Gastroesophageal sphincter (tissue), 4 donors: ENCODE data around the gene MTA1. TPM values are rescaled to one million over a fixed set of nuclear protein-coding genes. Genes with fewer than 3 reads are reported as not detected.

ENCODE experiments used
- ATAC-seq: fragments of 150-250 bp; one replicate; pipeline ENCODE4 v1.9.1; 2016; ENCODE audit warnings: mild to moderate bottlenecking, moderate library complexity
- H3K27ac ChIP-seq, 4 donors: fragments of 200-600 bp; sonication (generic) in 3 of 4; 1 replicate in 3 of 4; 2 replicates in 1 of 4; pipeline ENCODE4 v1.5.1; 2016 to 2019
- H3K27me3 ChIP-seq: fragments of 200-600 bp; sonication (generic); one replicate; pipeline ENCODE4 v1.5.1; 2019
- H3K36me3 ChIP-seq, 2 donors: fragments of 200-600 bp; sonication (generic); one replicate each; pipeline ENCODE4 v1.5.1; 2019; ENCODE audit warnings: control low read depth in 1 of 2
- H3K4me1 ChIP-seq, 3 donors: fragments of 200-600 bp; sonication (generic); 1 replicate in 2 of 3; 2 replicates in 1 of 3; pipeline ENCODE4 v1.5.1; 2016 to 2019; ENCODE audit warnings: control low read depth in 2 of 3
- H3K4me3 ChIP-seq, 2 donors: fragments of 200-600 bp; sonication (generic); one replicate each; pipeline ENCODE4 v1.5.1; 2019; ENCODE audit warnings: mild to moderate bottlenecking in 1 of 2, moderate library complexity in 1 of 2
- H3K9me3 ChIP-seq, 3 donors: fragments of 200-600 bp; sonication (generic); one replicate each; pipeline ENCODE4 v1.5.1; 2017 to 2019; ENCODE audit warnings: control low read depth in 2 of 3
- EP300 ChIP-seq: sonication (generic); formaldehyde crosslinking; IDR thresholded peaks from one replicate; pipeline ENCODE4 v1.6.1; 2017; ENCODE audit warnings: antibody characterized with exemption, mild to moderate bottlenecking
- POLR2A ChIP-seq, 2 donors: fragments of 450-650 bp; IDR thresholded peaks; one replicate each; pipeline ENCODE4 v1.6.1; 2017; ENCODE audit warnings: antibody characterized with exemption in 2 of 2, mild to moderate bottlenecking in 2 of 2, moderate library complexity in 1 of 2
- POLR2AphosphoS5 ChIP-seq: sonication (generic); formaldehyde crosslinking; IDR thresholded peaks from one replicate; pipeline ENCODE4 v1.6.1; 2017; ENCODE audit warnings: antibody characterized with exemption
- WGBS, 2 donors: methylation state at CpG; one replicate each; pipeline ENCODE4 v1.1.5; 2018; ENCODE audit warnings: low coverage in 1 of 2; 5-methylcytosine and 5-hydroxymethylcytosine counted together
- total RNA-seq, 4 donors: library from RNA; depleted of rRNA; stranded (reverse); fragments of >200 nt; gene quantifications; one replicate each; pipeline ENCODE4 v1.1.0, GENCODE V29; 2016
- TF ChIP-seq, protein P1 (sequence below), 4 experiments: fragments of 200-600 bp in 2 of 4; fragments of 450-650 bp in 2 of 4; sonication (generic) in 1 of 4; IDR thresholded peaks; one replicate each; pipeline ENCODE4 v1.5.1; 2017 to 2019; ENCODE audit warnings: antibody characterized with exemption in 4 of 4, mild to moderate bottlenecking in 2 of 4, moderate library complexity in 2 of 4

The MTA1 gene
- total RNA-seq, 4 donors from 2014 or later: 48.0 to 83.5 (median 58.7) TPM

DNA sequence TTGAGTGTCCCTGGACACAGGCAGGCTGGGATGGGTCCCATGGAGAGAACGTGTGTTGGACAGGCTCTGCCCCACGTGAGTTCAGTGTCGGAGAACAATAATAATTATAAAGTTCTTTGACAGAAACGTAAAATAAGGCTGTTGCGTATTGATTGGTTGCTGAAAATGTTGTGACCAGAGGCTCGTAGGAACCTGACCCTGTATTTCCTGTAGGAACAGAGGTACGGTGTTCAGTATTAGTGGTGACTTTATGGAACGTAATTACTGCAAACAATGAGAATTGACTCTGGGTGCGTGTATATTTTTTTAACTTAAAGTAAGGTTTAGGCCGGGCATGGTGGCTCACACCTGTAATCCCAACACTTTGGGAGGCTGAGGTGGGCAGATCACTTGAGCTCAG, 7.8 kb downstream of the MTA1 start:
- Histone ChIP-seq H3K27ac (no peak overlapping the region), H3K4me3 (no peak overlapping the region), H3K9me3 (no peaks in the 10 kb centered on the region), H3K27me3 (no peaks in the 10 kb centered on the region), H3K36me3 (peaks cover 0 to 31% of the 10 kb centered on the region in 2 donors), H3K4me1 (peaks cover 0 to 11% (median 5%) of the 10 kb centered on the region in 3 donors)
- TF ChIP-seq POLR2AphosphoS5 (no peak), POLR2A (IDR thresholded peaks at IDR 0.05) (no peak), EP300 (no peak)
- TF ChIP-seq, protein P1, sequence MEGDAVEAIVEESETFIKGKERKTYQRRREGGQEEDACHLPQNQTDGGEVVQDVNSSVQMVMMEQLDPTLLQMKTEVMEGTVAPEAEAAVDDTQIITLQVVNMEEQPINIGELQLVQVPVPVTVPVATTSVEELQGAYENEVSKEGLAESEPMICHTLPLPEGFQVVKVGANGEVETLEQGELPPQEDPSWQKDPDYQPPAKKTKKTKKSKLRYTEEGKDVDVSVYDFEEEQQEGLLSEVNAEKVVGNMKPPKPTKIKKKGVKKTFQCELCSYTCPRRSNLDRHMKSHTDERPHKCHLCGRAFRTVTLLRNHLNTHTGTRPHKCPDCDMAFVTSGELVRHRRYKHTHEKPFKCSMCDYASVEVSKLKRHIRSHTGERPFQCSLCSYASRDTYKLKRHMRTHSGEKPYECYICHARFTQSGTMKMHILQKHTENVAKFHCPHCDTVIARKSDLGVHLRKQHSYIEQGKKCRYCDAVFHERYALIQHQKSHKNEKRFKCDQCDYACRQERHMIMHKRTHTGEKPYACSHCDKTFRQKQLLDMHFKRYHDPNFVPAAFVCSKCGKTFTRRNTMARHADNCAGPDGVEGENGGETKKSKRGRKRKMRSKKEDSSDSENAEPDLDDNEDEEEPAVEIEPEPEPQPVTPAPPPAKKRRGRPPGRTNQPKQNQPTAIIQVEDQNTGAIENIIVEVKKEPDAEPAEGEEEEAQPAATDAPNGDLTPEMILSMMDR (IDR thresholded peaks at IDR 0.05): no peak
- ATAC-seq: no peak
- 96% methylated on average over 10 of the region's 10 CpGs; no CpG with 5 or more reads in 1 of the 2 donors for WGBS, 2 donors

DNA sequence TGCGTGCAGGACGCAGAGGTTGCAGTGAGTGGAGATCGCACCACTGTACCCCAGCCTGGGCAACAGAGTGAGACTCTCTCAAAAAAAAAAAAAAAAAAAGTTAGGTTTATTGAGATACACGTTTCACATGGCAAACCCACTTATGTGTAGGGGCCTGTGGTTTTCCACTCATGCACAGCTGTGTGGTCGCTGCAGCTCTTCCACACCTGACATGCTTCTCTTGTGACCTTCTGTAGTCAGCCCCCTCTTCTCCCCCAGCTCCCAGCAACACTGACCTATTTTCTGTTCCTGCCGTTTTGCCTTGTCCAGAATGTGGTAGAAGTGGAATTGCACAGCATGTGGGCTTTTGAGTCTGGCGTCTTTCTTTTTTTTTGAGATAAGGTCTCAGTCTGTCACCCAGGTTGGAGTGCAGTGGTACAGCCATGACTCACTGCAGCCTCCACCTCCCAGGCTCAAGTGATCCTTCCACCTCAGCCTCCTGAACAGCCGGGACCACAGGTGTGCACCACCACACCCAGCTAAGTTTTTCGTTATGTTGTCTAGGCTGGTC, 8.4 kb downstream of the MTA1 start:
- Histone ChIP-seq H3K4me3 (no peak overlapping the region), H3K27ac (no peak overlapping the region), H3K9me3 (no peaks in the 10 kb centered on the region), H3K36me3 (peaks cover 0 to 31% of the 10 kb centered on the region in 2 donors), H3K4me1 (peaks cover 0 to 6% (median 0%) of the 10 kb centered on the region in 3 donors), H3K27me3 (no peaks in the 10 kb centered on the region)
- WGBS, 2 donors: 84 to 88% methylated on average over 4 to 8 of the region's 9 CpGs
- TF ChIP-seq EP300 (no peak), POLR2A (IDR thresholded peaks at IDR 0.05) (no peak), POLR2AphosphoS5 (no peak)
- TF ChIP-seq, protein P1 (IDR thresholded peaks at IDR 0.05): no peak
- ATAC-seq: no peak

DNA sequence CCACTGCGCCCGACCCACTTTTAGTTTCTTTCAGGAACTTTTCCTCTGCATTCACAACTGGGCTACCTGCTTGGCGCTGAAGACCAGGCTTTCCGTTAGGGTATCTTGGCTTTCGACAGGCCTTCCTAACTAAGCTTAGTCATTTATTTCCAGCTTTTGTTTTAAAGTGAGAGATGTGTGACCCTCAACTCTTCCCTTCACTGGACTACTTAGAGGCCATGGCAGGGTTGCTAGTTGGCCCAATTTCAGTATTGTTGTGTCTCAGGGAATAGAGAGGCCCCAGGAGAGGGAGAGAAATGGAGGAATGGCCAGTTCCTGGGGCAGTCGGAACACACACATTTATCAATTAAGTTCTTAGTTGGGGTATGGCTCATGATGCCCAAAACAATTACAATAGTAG, 10.4 kb downstream of the MTA1 start:
- Histone ChIP-seq H3K4me3 (no peak overlapping the region), H3K27ac (peak overlapping the region in 2 of 4 donors; percentile 4 to 65), H3K36me3 (peaks cover 0 to 29% of the 10 kb centered on the region in 2 donors), H3K9me3 (no peaks in the 10 kb centered on the region), H3K4me1 (peaks cover 0 to 4% (median 0%) of the 10 kb centered on the region in 3 donors), H3K27me3 (no peaks in the 10 kb centered on the region)
- 95% methylated on average over 6 of the region's 6 CpGs; no CpG with 5 or more reads in 1 of the 2 donors for WGBS, 2 donors
- TF ChIP-seq POLR2A (IDR thresholded peaks at IDR 0.05) (no peak), EP300 (no peak), POLR2AphosphoS5 (no peak)
- TF ChIP-seq, protein P1 (IDR thresholded peaks at IDR 0.05): no peak
- no peak for ATAC-seq

DNA sequence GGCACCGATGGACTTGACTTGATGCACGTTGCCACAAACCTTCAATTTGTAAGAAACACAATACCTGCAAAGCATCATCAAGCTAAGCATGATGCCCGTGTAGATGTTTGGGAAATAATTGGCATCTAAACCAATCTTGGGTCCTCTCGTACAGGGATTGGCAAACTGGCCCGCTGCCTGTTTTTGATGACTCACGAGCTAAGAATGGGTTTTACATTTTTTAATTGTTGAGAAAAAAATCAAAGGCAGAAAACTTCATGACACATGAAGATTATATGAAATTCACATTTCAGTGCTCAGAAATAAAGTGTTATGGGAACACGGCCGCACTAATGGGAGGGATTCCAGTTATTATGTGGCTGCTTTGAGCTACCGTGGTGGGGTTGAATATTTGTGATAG, 10.9 kb downstream of the MTA1 start:
- no peak for TF ChIP-seq POLR2A (IDR thresholded peaks at IDR 0.05)
- TF ChIP-seq, protein P1 (IDR thresholded peaks at IDR 0.05): no peak
- no peak for TF ChIP-seq EP300
- no peak for TF ChIP-seq POLR2AphosphoS5
- Histone ChIP-seq H3K9me3 (no peaks in the 10 kb centered on the region), H3K36me3 (peaks cover 0 to 24% of the 10 kb centered on the region in 2 donors), H3K27ac (peak overlapping the region in 3 of 4 donors; percentile 4 to 65 (median 25)), H3K4me3 (no peak overlapping the region), H3K27me3 (no peaks in the 10 kb centered on the region), H3K4me1 (no peaks in the 10 kb centered on the region)
- peak; percentile 21 for ATAC-seq
- 69 to 72% methylated on average over 8 to 9 of the region's 9 CpGs for WGBS, 2 donors

DNA sequence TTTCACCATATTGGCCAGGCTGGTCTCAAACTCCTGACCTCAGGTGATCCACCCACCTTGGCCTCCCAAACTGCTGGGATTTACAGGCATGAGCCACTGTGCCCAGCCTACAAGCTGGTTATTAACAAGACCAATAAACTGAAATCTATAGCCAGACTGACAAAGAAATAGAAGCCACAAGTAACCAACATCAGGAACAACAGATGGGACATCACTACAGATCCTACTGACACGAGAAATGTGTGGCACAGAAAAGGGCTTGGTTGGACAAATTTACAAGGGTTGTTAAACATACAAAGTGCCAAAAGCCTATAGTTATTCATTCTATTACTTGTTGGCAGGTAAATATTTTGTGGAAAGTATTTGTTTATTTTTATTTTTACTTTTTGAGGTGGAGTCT, 11.6 kb downstream of the MTA1 start:
- WGBS, 2 donors: 82 to 100% methylated on average over 1 of the region's 1 CpG
- Histone ChIP-seq H3K9me3 (no peaks in the 10 kb centered on the region), H3K27me3 (no peaks in the 10 kb centered on the region), H3K4me3 (no peak overlapping the region), H3K36me3 (peaks cover 0 to 20% of the 10 kb centered on the region in 2 donors), H3K4me1 (no peaks in the 10 kb centered on the region), H3K27ac (peak overlapping the region in 2 of 4 donors; percentile 25 to 65)
- no peak for ATAC-seq
- TF ChIP-seq EP300 (no peak), POLR2AphosphoS5 (no peak), POLR2A (IDR thresholded peaks at IDR 0.05) (no peak)
- TF ChIP-seq, protein P1 (IDR thresholded peaks at IDR 0.05): no peak
